ENCODE data around the gene MRPL55.
A peak's percentile ranks its signal among the peaks of the same experiment; 100 is the strongest.

Gene MRPL55

GRCh38 chr1:228147151-228147693, 38.1 kb upstream of the MRPL55 start:
- DNase-seq: no peak

- no peak for DNase-seq
Measured at GRCh38 chr1:228146417-228147150, 37.5 kb upstream of the MRPL55 start.

- no peak for DNase-seq
Measured at GRCh38 chr1:228145463-228146416, 36.6 kb upstream of the MRPL55 start.

GRCh38 chr1:228144993-228145343, 35.9 kb upstream of the MRPL55 start:
- no peak for DNase-seq

- peak; percentile 91 for DNase-seq
Measured at GRCh38 chr1:228144193-228144992, 35.3 kb upstream of the MRPL55 start.

GRCh38 chr1:228143480-228144192, 34.5 kb upstream of the MRPL55 start:
- no peak for DNase-seq

GRCh38 chr1:228142701-228143136, 33.6 kb upstream of the MRPL55 start:
- DNase-seq: no peak

- DNase-seq: peak; percentile 70
Measured at GRCh38 chr1:228142155-228142691, 33.1 kb upstream of the MRPL55 start.

- peak; percentile 63 for DNase-seq
Measured at GRCh38 chr1:228141226-228142044, 32.3 kb upstream of the MRPL55 start.

- DNase-seq: no peak
Measured at GRCh38 chr1:228140724-228141225, 31.7 kb upstream of the MRPL55 start.

GRCh38 chr1:228139931-228140723, 31.0 kb upstream of the MRPL55 start, which contains the start of gene GUK1:
Gene GUK1 (plus strand): TSS chr1:228140279. CDS start chr1:228140303, 24 bp downstream.
- DNase-seq: peak; percentile 100

- DNase-seq: no peak
Measured at GRCh38 chr1:228139406-228139930, 30.4 kb upstream of the MRPL55 start.

GRCh38 chr1:228136901-228137300, 27.8 kb upstream of the MRPL55 start:
- no peak for DNase-seq

GRCh38 chr1:228134591-228134990, 25.5 kb upstream of the MRPL55 start:
- no peak for DNase-seq

GRCh38 chr1:228131766-228132165, 22.7 kb upstream of the MRPL55 start:
- DNase-seq: no peak

GRCh38 chr1:228125185-228125584, 16.1 kb upstream of the MRPL55 start:
- no peak for DNase-seq

GRCh38 chr1:228123505-228123904, 14.4 kb upstream of the MRPL55 start:
- no peak for DNase-seq

GRCh38 chr1:228122921-228123441, 13.9 kb upstream of the MRPL55 start:
- DNase-seq: no peak

- DNase-seq: peak; percentile 29
Measured at GRCh38 chr1:228120857-228121489, 11.9 kb upstream of the MRPL55 start.
